GM10266 (cell line): ENCODE measurements around the gene ARHGAP36.

Experiments
- DNase-seq: peaks from one replicate; pipeline ENCODE4 v3.0.0; 2012; ENCODE audit errors: extremely low spot score
- CTCF ChIP-seq: IDR thresholded peaks from 2 replicates; pipeline ENCODE4 v1.5.1; 2012; ENCODE audit warnings: mild to moderate bottlenecking, low read depth; ENCODE audit not compliant: control insufficient read depth, insufficient read depth; ENCODE audit errors: missing control alignments

The ARHGAP36 gene, protein sequence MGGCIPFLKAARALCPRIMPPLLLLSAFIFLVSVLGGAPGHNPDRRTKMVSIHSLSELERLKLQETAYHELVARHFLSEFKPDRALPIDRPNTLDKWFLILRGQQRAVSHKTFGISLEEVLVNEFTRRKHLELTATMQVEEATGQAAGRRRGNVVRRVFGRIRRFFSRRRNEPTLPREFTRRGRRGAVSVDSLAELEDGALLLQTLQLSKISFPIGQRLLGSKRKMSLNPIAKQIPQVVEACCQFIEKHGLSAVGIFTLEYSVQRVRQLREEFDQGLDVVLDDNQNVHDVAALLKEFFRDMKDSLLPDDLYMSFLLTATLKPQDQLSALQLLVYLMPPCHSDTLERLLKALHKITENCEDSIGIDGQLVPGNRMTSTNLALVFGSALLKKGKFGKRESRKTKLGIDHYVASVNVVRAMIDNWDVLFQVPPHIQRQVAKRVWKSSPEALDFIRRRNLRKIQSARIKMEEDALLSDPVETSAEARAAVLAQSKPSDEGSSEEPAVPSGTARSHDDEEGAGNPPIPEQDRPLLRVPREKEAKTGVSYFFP

GRCh38 chrX:131058136-131058868, at the start of gene ARHGAP36:
ARHGAP36 (plus strand) TSS chrX:131058346; CDS start chrX:131081666, 23,320 bp downstream.
- no peak for DNase-seq
- TF ChIP-seq CTCF, result no peak

DNA sequence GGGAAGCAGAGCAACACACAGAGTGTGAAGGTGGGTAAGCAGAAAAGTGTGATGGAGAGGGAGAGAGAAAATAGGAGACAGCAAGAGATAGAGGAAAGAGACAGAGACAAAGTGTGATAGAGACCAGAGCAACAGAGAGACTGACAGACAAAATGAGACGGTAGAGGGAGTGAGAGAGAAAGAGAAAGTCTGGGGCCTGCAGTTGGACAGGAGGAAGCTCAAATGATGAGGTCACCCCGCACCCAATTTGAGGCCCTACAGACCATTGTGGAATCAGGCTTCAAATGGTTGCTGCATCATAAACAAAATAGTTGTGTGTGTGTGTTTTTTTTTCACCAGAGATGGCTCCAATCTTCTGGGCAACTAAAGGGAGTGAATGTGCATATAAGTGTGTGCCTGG, 48.0 kb upstream of the ARHGAP36 start:
- DNase-seq, result no peak
- TF ChIP-seq CTCF, result no peak

DNA sequence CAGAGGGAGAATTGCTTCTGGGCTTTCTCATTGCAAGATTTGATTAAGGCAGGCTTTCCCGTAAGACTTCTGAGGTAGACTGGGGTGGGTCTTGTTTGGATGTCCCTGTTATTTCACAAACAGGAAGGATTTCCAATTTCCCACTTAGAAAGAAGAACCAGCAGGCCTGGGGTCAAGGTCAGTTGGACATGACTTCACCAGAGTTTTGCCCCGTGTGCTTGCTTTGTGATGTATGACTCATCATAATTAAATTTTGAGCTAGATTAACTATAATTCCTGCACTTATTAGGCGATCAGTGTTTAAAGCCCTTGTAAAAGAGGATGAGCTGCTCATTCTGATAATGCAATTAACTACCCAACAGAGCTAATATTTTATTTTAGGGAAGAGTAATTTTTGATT, 32.8 kb upstream of the ARHGAP36 start:
- TF ChIP-seq CTCF, result no peak
- DNase-seq, result no peak

GRCh38 chrX:131032354-131033230, 25.6 kb upstream of the ARHGAP36 start:
- no peak for TF ChIP-seq CTCF
- no peak for DNase-seq

DNA sequence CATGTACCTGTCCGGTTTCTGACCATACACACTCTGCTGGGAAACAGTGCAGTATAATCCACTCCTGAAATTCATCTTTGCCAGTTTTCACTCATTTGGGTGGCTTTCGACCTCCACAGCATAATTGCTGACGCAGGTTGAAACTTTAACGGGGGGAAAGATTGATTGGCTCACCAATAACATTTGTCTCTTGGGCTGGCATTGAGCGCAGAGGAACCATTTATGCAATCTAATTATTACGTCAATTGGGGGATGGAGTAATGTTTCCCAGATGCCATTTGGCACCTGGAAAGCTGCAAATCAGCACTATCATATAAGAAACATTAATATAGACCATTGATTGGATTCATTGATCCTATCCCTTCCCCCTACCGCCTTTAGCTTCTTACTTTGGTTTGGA, 24.1 kb upstream of the ARHGAP36 start:
- no peak for DNase-seq
- TF ChIP-seq CTCF, result no peak

GRCh38 chrX:131040781-131041180, 17.4 kb upstream of the ARHGAP36 start:
- no peak for DNase-seq
- no peak for TF ChIP-seq CTCF
